Activated naive CD4-positive, alpha-beta T cell treated with Interleukin-2 at 50 U/mL for 16 hours (primary cell): ENCODE data around the gene ETV1.

ENCODE experiments used
- DNase-seq: peaks from one replicate; pipeline ENCODE4 v3.0.0-alpha.2; 2020

Gene ETV1

GRCh38 chr7:13989126-13989948 is at the start of gene ETV1:
TSS of gene ETV1 (minus strand) at chr7:13989666. CDS start at chr7:13989052, 614 bp downstream.
- DNase-seq = peak; percentile 3

GRCh38 chr7:14024406-14024805 is 34.9 kb upstream of the ETV1 start:
- no peak for DNase-seq

- no peak for DNase-seq
These were observed 34.4 kb upstream of the ETV1 start for GRCh38 chr7:14023838-14024237.

- no peak for DNase-seq
These were observed 33.9 kb upstream of the ETV1 start for GRCh38 chr7:14023342-14023741.

GRCh38 chr7:14021069-14021468 is 31.6 kb upstream of the ETV1 start:
- DNase-seq = no peak

- DNase-seq = no peak
These were observed 31.0 kb upstream of the ETV1 start for GRCh38 chr7:14020339-14020900.

GRCh38 chr7:14018751-14019150 is 29.3 kb upstream of the ETV1 start:
- DNase-seq = no peak

- no peak for DNase-seq
These were observed 27.5 kb upstream of the ETV1 start for GRCh38 chr7:14016950-14017349.

GRCh38 chr7:14013898-14014297 is 24.4 kb upstream of the ETV1 start:
- no peak for DNase-seq

- no peak for DNase-seq
These were observed 20.3 kb upstream of the ETV1 start for GRCh38 chr7:14009453-14010418.

- no peak for DNase-seq
These were observed 11.7 kb upstream of the ETV1 start for GRCh38 chr7:14001139-14001538.

- no peak for DNase-seq
These were observed 10.8 kb upstream of the ETV1 start for GRCh38 chr7:14000247-14000646.

- DNase-seq = no peak
These were observed 9.4 kb upstream of the ETV1 start for GRCh38 chr7:13998866-13999265.

GRCh38 chr7:13992596-13992964 is 3.1 kb upstream of the ETV1 start:
- DNase-seq = no peak

- DNase-seq = no peak
These were observed 2.5 kb upstream of the ETV1 start for GRCh38 chr7:13991791-13992595.

GRCh38 chr7:13990984-13991790 is 1.7 kb upstream of the ETV1 start:
- DNase-seq = peak; percentile 82

GRCh38 chr7:13990319-13990983 is 985 bp upstream of the ETV1 start:
- peak; percentile 32 for DNase-seq

- DNase-seq = no peak
These were observed 461 bp upstream of the ETV1 start for GRCh38 chr7:13989949-13990305.

GRCh38 chr7:13988731-13989125 is 738 bp downstream of the ETV1 start:
- DNase-seq = no peak

- no peak for DNase-seq
These were observed 1.4 kb downstream of the ETV1 start for GRCh38 chr7:13988065-13988464.

- DNase-seq = no peak
These were observed 2.1 kb downstream of the ETV1 start for GRCh38 chr7:13987395-13987794.
